AG10803 (cell line): ENCODE data around the gene MAP3K4.

Source experiments
- DNase-seq: peaks from one replicate; pipeline ENCODE4 v3.0.0; 2010; ENCODE audit warnings: low read depth
- H3K4me3 ChIP-seq: 2 replicates; pipeline ENCODE4 v1.5.1; 2011; ENCODE audit warnings: mild to moderate bottlenecking, low read length, control low read depth
- TF ChIP-seq, protein P1 (sequence below): conservative IDR thresholded peaks from 2 replicates; pipeline ENCODE4 v1.5.1; 2011; ENCODE audit warnings: mild to moderate bottlenecking, low read length, control low read depth, inconsistent platforms

MAP3K4 gene

DNA sequence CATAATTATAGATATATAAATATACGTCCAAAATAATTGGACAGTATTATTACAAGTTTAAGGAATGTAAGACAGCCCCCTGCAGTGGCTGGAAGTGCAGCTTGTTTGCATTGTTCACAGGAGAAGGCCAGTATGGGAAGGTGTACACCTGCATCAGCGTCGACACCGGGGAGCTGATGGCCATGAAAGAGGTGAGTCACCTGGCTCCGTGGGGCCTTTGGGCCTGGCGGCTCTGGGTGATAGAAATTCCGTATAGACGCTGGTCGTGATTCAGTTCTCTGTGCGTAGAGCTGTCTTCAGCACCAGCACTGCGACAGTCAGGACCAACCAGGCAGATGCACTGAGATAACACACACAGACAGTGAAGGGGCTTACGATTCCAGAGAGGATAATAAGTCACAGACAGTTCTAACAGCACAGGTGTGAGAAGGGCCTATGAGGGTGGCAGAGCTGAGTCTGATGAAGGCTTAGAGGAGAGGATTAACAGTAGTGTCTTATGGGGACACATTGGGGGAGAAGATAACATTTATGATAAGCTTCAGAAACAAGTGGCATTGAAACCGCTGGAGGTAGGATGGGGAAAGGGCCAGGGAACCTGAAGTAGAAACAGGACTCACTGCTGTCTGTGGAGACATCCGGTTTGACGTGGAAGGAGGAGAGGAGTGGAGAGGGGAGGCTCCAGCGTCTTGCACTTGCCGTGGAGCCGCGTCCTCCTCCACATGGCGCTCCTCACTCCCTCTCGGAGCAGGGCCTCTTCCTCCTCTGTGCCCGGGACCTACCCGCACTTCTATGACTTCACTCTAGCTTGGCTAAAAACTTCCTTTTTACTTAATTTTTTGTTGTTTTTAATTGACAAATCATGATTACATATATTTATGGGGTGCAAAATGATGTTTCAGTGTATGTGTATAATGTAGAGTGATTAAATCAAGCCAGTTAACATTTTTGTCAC is 116.5 kb downstream of the MAP3K4 start:
- no peak for DNase-seq
- H3K4me3 ChIP-seq, result no peak overlapping the region
- TF ChIP-seq, protein P1, sequence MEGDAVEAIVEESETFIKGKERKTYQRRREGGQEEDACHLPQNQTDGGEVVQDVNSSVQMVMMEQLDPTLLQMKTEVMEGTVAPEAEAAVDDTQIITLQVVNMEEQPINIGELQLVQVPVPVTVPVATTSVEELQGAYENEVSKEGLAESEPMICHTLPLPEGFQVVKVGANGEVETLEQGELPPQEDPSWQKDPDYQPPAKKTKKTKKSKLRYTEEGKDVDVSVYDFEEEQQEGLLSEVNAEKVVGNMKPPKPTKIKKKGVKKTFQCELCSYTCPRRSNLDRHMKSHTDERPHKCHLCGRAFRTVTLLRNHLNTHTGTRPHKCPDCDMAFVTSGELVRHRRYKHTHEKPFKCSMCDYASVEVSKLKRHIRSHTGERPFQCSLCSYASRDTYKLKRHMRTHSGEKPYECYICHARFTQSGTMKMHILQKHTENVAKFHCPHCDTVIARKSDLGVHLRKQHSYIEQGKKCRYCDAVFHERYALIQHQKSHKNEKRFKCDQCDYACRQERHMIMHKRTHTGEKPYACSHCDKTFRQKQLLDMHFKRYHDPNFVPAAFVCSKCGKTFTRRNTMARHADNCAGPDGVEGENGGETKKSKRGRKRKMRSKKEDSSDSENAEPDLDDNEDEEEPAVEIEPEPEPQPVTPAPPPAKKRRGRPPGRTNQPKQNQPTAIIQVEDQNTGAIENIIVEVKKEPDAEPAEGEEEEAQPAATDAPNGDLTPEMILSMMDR, result no peak

DNA sequence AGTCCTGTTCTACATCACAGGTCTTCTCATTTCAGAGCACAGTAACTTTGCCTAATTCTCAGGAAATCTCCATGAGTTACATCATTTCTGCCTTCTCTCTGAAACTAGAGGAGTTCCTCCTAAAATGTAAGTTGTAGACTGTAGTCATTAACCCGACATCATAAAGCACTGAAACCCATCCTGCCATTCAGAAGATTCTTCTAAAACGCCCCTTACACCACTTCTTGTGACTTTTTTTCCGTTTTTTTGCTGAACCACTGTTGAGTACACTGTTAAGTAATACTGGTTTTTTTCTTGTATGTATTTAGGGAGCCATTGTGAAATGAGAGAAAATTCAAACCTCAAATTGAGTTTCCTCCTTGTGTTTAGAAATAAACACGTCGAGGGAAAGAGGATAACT is 117.3 kb downstream of the MAP3K4 start:
- H3K4me3 ChIP-seq, result no peak overlapping the region
- DNase-seq, result no peak
- TF ChIP-seq, protein P1, result no peak

DNA sequence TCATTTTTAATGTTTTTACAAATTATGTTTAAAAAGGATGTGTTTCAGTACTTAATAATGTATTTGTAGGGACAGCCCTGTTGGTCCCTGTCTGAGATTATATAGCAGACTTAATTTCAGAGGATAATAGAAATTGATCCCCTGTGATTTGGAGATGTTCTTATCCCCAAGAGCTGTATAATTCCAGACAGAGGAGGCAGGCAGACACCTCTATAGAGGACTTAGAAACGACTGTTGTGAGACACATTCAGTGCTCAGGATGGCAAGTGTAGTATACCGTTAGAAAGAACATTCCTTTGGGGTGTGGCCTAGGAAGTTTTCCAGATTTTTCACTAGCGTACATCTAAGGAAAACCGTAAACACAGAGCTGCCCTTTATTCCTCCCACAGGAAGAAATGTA is 117.8 kb downstream of the MAP3K4 start:
- TF ChIP-seq, protein P1, result no peak
- H3K4me3 ChIP-seq, result no peak overlapping the region
- DNase-seq, result no peak

DNA sequence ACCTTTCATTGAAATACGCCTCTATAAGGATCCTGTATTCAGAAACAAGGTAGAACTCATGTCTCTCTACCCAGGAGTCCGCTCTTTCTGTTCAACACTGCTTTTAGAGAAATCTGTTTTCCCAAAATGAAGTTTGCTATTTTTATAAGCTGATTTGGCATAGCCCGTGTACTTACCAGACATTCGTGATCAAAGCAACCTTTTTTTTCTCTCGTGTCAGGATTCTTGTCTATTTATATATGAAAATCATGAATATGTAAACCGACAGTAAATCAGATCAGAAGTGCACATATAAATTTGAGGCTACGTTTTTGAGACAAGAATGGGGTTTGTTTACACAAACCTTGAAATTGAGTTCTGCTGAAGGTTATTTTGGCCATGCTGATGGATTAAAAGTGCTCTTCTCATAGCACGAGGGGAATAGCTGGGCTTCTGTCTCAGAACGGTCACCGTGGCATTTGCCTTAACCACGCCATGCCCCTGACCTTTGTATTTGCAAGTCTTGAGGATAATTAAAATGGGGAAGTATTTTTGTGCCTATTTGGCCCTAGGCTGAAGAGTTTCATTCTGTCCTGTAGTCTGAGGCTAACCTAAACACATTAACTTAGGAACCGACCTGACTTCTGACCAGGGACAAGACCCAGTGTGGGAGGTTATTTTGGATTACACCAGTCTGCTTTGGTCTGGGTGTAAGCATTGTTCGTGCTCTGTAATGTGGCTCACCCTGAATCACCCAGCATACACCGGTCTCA is 118.6 kb downstream of the MAP3K4 start:
- TF ChIP-seq, protein P1, result no peak
- DNase-seq, result no peak
- no peak overlapping the region for H3K4me3 ChIP-seq

DNA sequence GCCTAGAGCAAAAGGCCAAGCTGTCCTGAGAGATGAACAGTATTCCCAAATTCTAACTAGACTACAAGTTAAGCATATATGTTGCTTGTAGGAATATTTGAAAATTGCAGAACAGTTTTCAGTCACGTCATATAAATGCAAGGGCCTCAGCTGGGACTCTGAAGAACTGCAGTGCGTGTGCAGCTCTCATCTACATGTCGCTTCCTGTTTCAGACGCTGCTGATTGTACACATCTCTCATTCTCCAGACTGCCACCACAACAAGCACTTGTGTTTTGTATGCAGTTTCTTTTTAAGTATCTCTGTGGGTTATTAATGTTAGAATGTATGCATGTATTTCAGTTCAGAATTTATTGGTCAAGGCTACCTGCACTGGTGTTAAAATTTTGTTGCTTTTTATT is 119.7 kb downstream of the MAP3K4 start:
- H3K4me3 ChIP-seq, result no peak overlapping the region
- TF ChIP-seq, protein P1, result no peak
- no peak for DNase-seq

DNA sequence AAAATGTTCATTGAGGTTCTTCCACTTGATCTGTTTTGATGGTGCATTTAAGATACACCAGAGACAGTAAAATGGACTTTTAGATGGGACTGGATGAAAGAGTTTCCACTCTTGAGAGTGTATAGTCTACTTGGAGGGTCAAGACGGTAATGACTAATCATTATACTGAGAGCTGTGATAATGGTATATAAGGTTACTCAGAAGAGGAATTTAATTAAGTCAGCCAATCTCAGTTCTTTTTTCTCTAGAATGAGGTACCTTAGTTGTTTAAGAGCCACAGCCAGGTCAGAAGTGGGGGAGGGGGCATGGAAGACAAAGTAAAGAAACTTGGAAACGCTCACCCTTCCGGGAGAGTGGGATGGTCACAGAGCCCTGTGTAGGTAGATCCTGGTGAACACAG is 123.9 kb downstream of the MAP3K4 start:
- no peak overlapping the region for H3K4me3 ChIP-seq
- TF ChIP-seq, protein P1, result no peak
- DNase-seq, result no peak

DNA sequence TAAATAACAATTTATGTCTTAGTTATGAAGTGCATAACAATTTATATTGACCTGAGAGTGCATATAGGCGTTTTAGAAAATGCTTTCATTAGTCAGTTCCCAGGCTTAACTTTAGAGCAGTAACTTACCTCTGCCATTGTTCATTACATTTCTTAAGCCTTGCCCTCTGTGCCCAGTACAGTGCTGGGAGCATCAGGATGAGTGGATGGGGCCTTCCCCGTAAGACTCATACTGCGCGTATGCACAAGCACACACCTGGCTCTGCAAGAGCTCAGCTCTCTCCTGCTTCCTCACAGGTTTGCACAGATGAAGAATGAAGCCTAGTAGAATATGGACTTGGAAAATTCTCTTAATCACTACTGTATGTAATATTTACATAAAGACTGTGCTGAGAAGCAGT is 125.0 kb downstream of the MAP3K4 start:
- TF ChIP-seq, protein P1, result no peak
- no peak overlapping the region for H3K4me3 ChIP-seq
- no peak for DNase-seq
